Activated T-helper 1 cell treated with anti-CD3 and anti-CD28 coated beads, Interleukin-2, amount 50 U/mL, for 16 hours (primary cell): ENCODE results near the gene ARMC8.
A peak's percentile ranks its signal among the peaks of the same experiment; 100 is the strongest.

ENCODE experiments used
- DNase-seq, 2 donors: peaks; one replicate each; pipeline ENCODE4 v3.0.0-alpha.2; 2020; ENCODE audit warnings: low read depth in 1 of 2, low spot score in 1 of 2

Gene ARMC8

DNA sequence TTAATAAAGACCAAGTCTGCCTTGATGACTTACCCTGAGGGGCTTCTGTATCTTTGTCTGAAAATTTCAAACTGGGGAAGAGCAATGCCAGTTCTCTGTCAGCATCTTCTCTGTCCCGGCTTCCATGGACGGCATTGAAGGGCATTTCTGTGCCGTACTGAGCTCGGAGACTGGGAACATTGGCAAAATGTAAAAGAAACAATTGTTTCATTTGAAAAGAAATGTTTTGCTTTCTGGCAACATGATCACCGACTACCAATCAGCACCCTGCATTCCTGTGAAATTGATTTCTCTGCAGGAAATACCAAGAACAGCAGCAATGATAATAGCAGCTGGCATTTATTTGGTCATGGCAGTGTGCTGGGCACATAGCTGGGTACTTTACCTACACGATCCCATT, 116.4 kb downstream of the ARMC8 start:
- DNase-seq = no peak

DNA sequence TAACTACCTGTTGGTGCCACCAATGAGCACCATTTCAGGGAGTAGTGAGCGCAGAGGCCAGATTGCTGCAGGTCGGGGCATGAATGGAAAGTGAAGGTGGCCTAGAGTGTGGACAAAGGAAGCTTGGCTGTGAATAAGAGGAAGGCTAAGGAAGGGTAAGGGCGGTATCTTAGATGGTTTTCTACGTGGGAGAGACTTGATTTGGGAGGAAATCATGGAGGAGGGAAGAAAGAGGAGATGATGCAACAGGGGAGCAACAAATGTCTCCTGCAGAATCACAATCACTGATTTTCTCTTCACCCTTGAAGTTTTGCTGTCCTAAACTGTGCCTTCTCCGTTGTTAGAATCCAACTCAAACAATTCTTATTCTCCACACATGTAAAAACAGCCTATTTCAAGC, 120.8 kb downstream of the ARMC8 start:
- DNase-seq = no peak

DNA sequence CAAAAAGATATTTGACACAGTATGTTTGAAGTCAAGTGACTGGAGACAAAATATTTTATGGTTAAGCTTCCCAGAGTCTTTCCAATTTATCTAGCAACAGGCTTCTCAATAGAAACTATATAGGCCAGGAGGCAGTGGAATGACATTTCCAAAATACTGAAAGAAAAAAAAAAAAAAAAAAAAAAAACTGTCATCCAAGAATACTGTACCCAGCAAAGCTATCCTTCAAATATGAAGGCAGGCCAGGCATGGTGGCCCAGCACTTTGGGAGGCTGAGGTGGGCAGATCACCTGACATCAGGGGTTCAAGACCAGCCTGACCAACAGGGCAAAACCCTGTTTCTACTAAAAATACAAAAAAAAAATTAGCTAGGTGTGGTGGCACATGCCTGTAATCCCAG, 121.7 kb downstream of the ARMC8 start:
- DNase-seq = no peak

DNA sequence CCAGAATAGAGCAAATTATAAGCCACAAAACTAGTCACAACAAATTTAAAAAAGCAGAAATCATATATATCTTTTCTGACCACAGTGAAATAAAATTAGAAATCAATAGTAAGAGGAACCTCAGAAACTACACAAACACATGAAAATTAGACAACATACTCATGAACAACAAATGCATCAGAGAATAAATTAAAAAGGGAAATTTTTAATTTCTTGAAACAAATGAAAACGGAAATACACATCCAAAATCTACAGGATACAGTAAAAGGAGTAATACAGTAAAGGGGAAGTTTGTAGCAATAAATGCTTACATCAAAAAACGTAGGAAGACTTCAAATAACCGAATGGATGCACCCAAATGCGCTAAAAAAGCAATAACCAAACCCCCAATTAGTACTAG, 123.4 kb downstream of the ARMC8 start:
- no peak for DNase-seq

DNA sequence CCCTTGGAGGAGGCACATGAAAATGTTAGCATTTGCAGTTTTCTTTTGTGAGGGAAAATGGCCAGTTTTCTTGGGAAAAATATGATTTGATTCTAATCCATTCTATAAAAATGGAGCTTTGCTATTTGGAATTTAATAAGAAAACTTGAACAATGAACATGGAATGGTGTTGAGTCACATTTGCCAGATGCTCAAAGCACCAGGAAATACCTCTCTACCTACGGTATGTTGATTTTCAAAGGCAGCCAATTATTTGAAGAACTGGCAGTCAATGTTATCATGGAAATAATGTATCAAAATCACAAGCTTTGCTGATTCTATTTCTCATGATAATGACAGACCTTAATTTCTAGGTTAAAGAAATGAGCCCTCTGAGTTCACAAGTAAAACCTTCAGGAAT, 127.7 kb downstream of the ARMC8 start:
- DNase-seq = no peak

DNA sequence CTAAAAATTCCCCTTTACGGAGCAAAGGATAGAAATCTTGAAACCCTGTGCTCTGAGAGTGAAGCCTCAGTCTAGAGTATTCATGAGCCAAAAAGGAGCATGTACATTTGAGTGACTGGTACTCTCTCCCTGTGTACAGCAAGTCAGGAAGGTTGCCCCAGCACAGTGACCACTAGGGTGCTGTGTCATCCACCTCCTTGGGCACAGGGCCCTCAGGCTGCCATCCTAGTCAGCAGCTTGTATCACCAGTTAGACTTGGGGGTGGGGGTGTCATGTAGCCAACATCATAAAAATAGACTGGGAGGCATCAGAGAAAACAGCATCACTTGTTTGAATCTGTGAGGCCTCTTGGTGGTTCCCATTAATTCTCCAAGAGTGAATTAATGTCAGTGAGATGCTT, 130.6 kb downstream of the ARMC8 start:
- no peak for DNase-seq

DNA sequence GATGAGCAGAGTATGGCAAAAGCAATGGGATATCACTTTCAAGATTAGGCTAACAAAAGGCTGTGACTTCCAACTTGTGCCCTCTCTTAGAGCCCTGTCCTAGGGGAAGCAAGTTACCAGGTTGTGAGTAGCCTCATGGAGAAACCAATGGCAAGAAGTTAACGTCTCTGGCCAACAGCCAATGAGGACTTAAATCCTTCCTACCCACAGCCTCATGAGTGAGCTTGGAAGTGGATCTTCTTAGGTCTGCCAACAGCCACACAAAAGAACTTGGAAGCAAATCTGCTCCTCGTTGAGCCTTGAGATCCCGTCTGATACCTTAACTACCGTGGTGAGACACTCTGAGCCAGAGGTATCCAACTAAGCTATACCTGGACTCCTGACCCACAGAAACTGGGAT, 136.9 kb downstream of the ARMC8 start:
- no peak for DNase-seq

DNA sequence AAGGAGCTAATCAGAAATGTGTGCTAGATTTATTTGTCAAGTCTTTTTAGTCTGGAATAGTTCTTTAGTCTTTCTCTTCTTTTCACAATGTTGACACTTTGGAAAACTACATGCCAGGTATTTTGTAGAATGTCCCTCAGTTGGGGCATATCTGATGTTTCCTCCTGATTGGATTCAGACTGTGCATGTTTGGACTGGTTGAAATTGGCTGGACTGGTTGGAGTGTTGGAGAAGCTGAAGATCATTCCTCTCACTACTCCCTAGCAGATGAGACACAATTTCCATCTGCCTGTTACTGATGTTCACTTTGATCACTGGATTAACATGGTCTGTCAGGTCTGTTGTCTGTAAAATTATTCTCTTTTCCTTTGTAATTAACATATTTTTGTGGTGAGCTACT, 138.9 kb downstream of the ARMC8 start:
- DNase-seq = no peak

DNA sequence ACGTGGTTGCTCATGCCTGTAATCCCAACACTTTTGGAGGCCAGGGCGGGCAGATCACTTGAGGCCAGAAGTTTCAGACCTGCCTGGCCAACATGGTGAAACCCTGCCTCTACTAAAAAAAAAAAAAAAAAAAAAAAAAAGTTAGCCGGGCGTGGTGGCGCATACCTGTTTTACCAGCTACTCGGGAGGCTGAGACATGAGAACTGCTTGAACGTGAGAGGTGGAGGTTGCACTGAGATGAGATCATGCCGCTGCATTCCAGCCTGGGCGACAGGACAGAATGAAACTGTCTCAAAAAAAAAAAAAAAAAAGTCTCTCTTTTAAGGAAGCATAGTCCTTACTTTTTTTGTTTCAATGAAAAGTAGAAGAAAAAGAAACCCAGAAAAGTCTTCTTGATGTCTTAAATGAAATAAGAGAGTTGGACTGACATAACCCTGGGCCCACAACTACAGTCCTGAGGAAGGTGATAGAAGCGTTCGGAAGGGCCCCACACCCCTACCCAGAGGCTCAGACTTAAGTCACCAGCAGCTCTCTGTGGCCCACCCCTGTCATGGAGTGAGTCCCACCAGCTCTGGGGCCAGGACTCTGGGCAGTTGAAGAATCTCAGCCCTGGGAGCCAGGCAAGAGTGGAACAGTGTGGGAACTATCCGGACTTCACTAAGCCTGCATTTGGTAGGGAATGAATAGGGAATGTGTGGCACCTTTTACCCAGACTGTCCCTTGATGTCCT, 139.9 kb downstream of the ARMC8 start:
- no peak for DNase-seq

DNA sequence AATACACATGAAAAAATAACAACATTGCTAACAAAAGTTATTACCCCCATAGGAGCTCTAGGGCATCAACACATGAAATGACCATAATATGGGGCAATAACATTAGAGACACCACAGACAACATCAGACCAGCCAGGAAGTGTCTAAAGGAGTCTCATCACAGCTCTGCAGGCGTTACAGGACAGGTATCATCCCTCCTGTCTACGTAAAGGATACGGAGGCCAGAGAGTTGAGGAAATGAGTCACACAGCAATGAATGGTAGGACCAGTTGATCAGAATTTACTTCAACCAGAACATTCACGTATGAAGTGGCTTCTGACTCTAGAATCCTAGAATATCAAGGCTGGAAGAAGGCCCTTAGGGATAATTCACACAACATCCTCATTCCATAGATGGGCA, 140.7 kb downstream of the ARMC8 start:
- no peak for DNase-seq

DNA sequence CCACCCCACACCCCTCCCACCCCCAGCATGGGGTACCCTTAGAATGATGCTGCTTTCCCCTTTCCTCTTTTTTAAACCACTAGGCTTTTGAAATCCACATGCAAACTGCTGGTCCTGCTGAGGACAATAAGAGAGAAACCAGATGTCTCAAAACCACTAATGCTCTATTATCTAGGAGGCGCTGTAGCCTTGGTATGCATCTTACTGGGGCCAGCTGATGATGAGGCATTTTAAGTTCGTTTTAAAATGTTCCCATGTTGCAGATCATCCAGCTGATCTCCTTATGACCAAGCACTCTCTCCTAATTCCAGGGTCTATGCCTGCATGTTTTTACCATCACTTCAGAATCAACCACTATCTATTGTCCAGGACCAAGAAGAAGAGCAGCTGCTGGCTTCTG, 141.2 kb downstream of the ARMC8 start:
- DNase-seq = no peak

DNA sequence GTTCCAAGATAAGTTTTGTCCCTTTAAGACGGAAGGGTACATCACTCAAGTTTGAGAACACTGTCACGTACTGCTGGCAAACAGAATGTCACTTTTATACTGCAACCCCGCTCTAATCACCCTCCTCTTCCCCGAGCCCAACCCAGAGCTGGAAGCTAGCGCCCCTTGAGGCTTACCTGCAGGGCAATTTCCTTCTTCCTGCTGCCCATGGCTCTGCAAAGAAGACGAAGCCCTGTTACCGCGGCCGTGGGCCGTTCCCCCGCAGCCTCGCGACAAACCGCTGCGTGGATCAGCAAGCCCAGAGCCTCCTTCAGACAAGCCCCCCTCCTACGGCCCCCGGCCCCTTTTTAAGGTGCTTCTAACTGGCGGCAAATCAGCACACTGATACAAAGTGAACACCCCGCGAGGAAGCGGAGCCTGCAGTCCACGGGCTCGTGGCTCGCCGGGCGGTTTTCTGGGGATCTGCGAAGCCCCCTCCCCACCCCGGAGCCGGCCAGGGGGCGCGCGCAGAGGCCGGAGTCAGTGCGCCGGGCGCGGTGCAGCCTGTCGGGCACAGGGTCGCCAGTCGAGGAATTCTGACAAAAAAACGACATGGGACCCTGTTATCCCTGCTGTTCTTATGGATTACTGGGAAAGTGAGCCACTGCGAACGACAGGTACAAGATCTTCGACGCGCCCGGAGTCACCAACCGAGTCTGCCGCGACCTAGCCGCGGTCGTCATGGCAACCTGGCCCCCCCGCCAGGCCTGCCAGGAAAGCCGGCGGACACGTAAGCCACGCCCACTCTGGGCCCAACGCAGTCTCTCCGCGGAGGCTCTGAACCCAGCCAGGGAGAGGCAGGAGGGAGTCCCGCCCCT, 142.3 kb downstream of the ARMC8 start, which contains the start of gene NME9:
TSS of gene NME9 (minus strand) at position 725 of the 857 bp plus-strand sequence. CDS start at position 209, 516 bp downstream.
- DNase-seq = peak; percentile 74 to 78

DNA sequence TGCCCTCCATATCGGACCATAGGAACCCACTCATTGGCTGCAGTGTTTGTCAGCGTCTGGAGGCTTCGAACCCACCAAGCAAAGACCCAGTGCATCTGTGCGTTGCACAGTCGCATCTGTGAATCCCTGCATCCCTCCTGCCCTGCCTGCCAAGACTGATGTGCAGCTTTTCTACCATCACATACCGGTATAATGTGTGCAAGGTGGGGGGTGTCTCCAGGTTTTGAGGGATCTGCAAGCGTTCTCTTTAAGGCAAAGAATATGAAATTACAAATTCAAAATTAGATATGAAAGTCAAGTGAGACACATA, 142.8 kb downstream of the ARMC8 start:
- no peak for DNase-seq

DNA sequence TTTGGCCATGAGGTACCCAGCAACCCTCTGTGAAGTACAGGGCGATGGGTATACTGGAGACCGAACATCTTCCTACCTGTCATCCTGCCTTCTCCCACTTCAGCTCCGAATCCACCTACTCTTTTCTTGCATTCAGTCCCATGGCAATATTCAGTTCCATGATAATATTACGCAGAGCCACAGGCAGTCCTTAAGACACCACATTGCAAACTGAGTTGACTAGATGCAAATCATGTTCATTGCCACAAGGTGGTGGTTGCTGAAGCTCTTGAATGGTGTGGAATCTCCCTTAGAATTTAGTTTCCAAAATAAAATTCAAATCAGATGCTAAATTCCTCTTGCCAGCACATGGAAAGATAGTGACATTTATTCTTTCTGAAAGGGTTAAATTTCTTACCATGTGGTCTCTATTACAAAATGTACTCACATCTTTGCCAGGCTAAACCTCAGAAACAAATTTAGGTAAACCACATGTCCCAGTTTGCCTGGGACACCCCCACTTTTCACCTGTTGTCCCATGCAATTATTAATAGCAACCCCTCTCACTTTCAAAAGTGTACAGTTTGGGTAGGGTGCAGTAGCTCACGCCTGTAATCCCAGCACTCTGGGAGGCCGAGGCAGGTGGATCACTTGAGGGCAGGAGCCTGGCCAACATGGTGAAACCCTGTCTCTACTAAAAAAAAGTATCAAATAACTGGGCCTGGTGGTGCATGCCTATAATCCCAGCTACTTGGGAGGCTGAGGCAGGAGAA, 144.2 kb downstream of the ARMC8 start:
- no peak for DNase-seq

DNA sequence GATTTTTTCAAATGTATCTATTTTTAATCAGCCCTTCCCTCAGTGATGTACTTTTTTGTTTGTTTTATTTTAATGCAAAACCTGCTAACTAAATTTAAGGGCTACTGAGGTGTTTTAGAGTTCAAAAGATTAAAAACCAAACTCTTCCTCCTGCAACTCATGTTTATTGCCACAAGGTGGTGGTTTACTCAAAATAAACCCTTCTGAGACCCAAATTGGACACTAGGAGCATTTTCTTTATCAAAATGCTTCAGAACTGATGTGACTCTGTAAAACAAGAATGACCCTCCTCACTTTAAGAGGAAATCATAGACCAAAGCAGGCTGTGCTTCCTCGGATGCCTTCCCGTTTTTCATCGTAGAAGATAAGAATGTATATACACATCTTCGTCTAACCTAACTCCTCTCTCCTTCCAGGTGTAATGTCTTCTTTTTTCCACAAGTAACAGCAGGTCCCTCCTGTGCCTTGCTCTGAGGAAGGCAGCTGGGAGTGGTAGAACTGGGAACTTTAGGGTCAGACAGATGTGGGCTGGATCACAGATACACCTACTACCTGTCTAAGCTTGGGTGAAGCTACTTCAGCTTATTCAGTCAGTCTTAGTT, 145.5 kb downstream of the ARMC8 start:
- DNase-seq = no peak

DNA sequence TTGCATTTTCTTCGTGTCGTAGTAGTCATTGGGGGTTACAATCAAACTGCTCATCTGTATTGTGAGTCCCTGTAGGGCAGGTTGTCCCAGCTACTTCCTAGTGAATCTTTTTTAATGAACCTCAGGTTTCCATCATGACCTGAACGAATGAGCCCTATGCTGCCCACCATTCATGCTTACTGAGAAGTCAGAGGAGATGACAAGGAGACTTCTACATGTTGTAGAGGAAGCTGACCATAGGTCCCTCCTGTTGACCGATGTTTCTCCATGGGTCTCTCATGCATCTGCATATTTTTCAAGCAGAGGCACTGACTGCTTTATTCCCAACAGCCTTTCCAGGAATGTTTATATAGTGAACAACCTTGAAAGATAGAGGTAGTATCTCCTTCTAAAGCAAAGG, 147.5 kb downstream of the ARMC8 start:
- DNase-seq = no peak

DNA sequence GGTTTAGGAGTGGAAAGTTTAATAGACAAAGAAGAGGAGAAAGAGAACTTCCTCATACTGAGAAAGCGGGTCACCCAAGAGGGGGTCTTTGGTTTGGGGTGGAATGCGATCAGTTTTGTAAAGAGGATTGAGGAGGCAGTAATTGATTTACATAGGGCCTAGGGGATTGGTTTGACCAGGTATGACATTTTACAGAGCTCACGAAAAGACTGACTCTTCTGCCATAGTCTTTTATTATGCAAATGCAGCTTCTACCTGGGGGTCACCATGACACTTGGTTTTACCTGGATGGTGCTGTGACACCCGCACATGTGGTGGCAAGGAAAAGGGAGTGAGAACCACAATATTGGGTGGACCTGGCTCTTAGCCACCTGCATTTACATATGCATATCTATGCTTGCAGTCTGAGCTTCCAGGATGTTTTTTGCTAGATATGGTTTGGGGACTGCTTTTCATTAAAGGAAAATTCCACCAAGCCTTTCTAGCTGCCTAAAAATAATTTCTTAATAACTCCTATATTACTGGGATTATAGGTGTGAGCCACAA, 149.4 kb downstream of the ARMC8 start:
- DNase-seq = no peak

DNA sequence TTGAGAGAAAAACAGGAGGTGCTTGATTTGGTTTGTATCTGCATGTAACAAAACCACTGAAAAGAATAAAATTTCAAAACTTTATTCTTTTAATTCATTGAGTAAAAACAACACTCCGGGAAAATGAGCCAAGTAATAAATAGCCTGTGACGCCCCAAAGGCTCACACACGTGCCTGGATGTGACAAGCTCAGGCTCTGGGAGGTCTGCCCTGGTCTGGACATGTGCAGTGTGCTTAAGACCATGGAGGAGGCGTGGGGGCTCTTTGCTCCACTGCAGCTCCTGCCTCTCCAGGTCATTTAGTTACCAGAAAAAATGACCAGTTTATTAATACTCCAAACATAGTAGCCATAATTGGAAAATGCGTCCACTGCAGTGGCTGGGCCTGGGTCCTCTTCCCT, 151.1 kb downstream of the ARMC8 start:
- no peak for DNase-seq

DNA sequence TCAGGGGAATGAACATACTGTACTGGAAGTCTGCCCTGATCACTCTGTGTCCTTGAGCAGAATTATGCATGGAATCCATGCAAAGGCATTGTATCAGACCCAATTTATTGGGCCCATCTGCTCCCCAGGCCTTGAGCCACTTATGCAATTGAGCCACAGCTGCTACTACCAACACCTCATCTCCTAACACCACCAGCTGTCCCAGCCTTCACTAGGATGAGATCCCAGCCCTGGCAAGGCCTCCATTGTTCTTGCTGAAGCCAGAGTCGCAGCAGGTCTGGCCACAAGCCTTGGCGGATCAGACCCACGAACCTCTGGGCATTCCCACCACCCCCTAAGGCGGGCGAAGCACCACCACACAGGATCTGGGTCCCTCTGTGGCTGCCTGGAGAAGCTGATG, 151.7 kb downstream of the ARMC8 start:
- no peak for DNase-seq

DNA sequence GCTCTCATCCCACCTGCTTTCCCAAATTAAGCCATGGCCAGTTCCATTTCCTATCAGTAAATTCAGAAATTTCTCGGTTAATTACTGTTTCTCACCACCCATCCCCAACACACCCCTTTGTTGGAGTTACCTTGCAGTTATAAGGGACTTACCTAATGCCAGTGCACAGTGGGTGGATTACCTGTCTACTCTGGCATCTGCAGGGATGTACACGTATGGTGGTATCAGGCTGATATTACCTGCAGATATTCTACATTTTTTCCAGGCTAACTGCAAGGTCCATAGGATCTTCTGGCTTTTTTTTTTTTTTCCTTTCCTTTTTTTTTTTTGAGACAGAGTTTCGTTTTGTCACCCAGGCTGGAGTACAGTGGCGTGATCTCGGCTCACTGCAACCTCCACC, 153.4 kb downstream of the ARMC8 start:
- DNase-seq = no peak

DNA sequence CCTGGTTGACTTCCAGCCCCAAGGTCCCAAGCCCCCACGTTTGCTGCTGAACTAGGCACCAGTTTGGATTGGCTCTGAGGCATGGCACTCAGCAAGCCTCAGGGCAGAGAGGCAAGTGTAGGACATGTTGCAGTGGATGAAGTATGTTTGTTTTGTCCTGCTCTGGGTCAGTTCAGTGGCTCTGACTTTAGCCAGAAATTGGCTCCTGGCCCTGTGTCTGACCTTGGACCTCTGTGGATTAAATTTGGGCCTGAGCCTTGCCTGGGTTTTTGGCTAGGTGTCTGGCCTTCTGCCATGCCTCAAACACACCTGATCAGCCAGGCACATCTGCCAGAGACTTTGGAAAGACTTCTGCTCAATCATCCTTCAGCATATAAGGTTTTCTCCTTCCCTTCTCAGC, 157.7 kb downstream of the ARMC8 start:
- DNase-seq = no peak
